D721Med (cell line): ENCODE measurements around the gene ETNK2.
"Not testable (repeated sequence)": the region's sequence is repeated elsewhere in the genome, so short reads cannot be mapped to it uniquely, and the experiment has no call there.

Experiments used
- DNase-seq: peaks from one replicate; pipeline ENCODE4 v3.0.0; 2011; ENCODE audit warnings: low spot score; ENCODE audit not compliant: insufficient read length
- FAIRE-seq: peaks from 2 replicates; lab custom pipeline; 2011; peaks lifted over from hg19 to GRCh38; lab: Jason Lieb, UNC
- CTCF ChIP-seq: IDR thresholded peaks from 2 replicates; pipeline ENCODE4 v1.5.1; 2012; ENCODE audit warnings: mild to moderate bottlenecking, control low read depth; ENCODE audit not compliant: insufficient read depth; ENCODE audit errors: missing control alignments

ETNK2 gene

GRCh38 chr1:204094856-204095634 is 56.8 kb downstream of the ETNK2 start:
- FAIRE-seq (no peak), DNase-seq (no peak)
- no peak for TF ChIP-seq CTCF

GRCh38 chr1:204094313-204094729 is 57.5 kb downstream of the ETNK2 start:
- TF ChIP-seq CTCF = no peak
- FAIRE-seq (no peak), DNase-seq (no peak)

GRCh38 chr1:204093781-204094180 is 58.1 kb downstream of the ETNK2 start:
- no peak for TF ChIP-seq CTCF
- FAIRE-seq (no peak), DNase-seq (no peak)

- FAIRE-seq = no peak
- no peak for TF ChIP-seq CTCF
- no peak for DNase-seq
Measured at GRCh38 chr1:204093421-204093717, 58.5 kb downstream of the ETNK2 start.

- DNase-seq (no peak), FAIRE-seq (no peak)
- no peak for TF ChIP-seq CTCF
Measured at GRCh38 chr1:204092632-204093420, 59.0 kb downstream of the ETNK2 start.

- FAIRE-seq (no peak), DNase-seq (no peak)
- TF ChIP-seq CTCF = no peak
Measured at GRCh38 chr1:204091787-204092312, 60.0 kb downstream of the ETNK2 start.

GRCh38 chr1:204091066-204091465 is 60.8 kb downstream of the ETNK2 start:
- no peak for DNase-seq
- no peak for FAIRE-seq
- TF ChIP-seq CTCF = no peak

- not testable (repeated sequence) for DNase-seq, FAIRE-seq
Measured at GRCh38 chr1:204090132-204090531, 61.7 kb downstream of the ETNK2 start.
